ENCODE results near the gene LUZP2.

- TF ChIP-seq POLR2AphosphoS5 (IDR thresholded peaks at IDR 0.05) (no peak), CTCF (IDR thresholded peaks at IDR 0.05 in 8 of 11, conservative IDR thresholded peaks at IDR 0.05 in 3 of 11) (no peak), POLR2A (IDR thresholded peaks at IDR 0.05) (no peak)
Measured at GRCh38 chr11:24594401-24594800, 97.5 kb downstream of the LUZP2 start.
